ENCODE data around the gene HEPHL1.

DNA sequence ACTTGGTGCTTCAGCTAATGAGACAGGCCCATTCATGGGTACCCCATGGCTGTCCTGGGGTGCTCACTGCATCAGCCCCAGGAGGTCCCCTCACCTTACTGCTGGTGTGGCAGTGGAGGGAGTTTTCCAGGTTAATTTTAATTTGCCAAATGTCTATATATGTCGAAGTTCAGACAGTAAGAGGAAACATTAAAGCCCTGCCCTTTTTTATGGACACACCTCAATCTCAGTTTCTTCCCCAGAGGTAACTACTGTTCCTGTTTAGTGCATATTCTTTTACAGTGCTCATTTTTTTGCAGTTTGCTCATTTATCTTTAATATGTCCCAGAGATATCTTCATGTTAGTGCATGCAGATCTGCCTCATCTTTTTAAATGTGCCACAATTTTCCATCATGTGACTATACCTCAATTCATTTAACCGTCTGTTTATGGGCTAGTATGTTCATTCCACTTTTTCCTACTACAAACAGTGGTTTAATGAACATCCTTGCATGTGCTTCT, 119.1 kb downstream of the HEPHL1 start:
- TF ChIP-seq, protein P1, sequence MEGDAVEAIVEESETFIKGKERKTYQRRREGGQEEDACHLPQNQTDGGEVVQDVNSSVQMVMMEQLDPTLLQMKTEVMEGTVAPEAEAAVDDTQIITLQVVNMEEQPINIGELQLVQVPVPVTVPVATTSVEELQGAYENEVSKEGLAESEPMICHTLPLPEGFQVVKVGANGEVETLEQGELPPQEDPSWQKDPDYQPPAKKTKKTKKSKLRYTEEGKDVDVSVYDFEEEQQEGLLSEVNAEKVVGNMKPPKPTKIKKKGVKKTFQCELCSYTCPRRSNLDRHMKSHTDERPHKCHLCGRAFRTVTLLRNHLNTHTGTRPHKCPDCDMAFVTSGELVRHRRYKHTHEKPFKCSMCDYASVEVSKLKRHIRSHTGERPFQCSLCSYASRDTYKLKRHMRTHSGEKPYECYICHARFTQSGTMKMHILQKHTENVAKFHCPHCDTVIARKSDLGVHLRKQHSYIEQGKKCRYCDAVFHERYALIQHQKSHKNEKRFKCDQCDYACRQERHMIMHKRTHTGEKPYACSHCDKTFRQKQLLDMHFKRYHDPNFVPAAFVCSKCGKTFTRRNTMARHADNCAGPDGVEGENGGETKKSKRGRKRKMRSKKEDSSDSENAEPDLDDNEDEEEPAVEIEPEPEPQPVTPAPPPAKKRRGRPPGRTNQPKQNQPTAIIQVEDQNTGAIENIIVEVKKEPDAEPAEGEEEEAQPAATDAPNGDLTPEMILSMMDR (IDR thresholded peaks at IDR 0.05), result no peak
- TF ChIP-seq POLR2A (IDR thresholded peaks at IDR 0.05), result no peak

Measured in suprapubic skin (tissue), 3 donors.